PFSK-1 (cell line): ENCODE data around the gene TMEM30B.

Source experiments
- FOXP2 ChIP-seq: optimal IDR thresholded peaks from 2 replicates; pipeline ENCODE3; 2011; ENCODE audit warnings: borderline replicate concordance, control low read depth, inconsistent platforms; ENCODE audit not compliant: insufficient read depth; ENCODE audit errors: extremely low read length, extremely low read depth
- POLR2AphosphoS5 ChIP-seq: IDR thresholded peaks from 2 replicates; pipeline ENCODE4 v1.6.1; 2012; ENCODE audit warnings: low read depth, mild to moderate bottlenecking, control low read depth, low read length, moderate library complexity
- SIN3A ChIP-seq: IDR thresholded peaks from 2 replicates; pipeline ENCODE4 v1.6.1; 2012; ENCODE audit warnings: mild to moderate bottlenecking, low read length, moderate library complexity, borderline replicate concordance; ENCODE audit not compliant: insufficient read depth
- TAF1 ChIP-seq: IDR thresholded peaks from 2 replicates; pipeline ENCODE4 v1.6.1; 2012; ENCODE audit warnings: low read length, control low read depth, borderline replicate concordance; ENCODE audit not compliant: insufficient read depth
- TF ChIP-seq, protein P1 (sequence below), 2 experiments: IDR thresholded peaks; 2 replicates each; pipeline versions ENCODE4 v1.6.1 to v1.8.0; 2011 to 2012; ENCODE audit warnings: low read depth in 2 of 2, low read length in 2 of 2, control low read depth in 1 of 2, inconsistent platforms in 1 of 2, mild to moderate bottlenecking in 1 of 2, moderate library complexity in 1 of 2; ENCODE audit not compliant: insufficient read depth in 1 of 2

TMEM30B gene

DNA sequence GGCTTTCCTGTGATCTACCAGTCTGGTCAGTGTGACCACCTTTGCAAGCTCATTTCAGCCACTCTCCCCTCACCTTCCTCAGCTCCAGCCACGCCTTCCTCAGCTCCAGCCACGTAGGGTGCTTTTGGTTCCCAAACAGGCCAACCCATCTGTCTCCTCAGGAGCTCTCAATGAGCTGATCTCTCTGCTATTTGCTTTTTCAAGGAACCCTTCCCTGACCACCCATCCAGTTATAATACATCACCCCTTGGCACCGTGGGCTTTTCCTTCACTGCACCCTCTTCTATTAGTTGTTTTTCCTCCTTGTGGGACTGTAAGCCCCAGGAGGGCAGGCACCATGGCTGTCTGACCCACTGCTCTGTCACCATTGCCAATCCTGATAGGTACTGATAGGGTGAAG, 37.9 kb upstream of the TMEM30B start:
- TF ChIP-seq, protein P1, sequence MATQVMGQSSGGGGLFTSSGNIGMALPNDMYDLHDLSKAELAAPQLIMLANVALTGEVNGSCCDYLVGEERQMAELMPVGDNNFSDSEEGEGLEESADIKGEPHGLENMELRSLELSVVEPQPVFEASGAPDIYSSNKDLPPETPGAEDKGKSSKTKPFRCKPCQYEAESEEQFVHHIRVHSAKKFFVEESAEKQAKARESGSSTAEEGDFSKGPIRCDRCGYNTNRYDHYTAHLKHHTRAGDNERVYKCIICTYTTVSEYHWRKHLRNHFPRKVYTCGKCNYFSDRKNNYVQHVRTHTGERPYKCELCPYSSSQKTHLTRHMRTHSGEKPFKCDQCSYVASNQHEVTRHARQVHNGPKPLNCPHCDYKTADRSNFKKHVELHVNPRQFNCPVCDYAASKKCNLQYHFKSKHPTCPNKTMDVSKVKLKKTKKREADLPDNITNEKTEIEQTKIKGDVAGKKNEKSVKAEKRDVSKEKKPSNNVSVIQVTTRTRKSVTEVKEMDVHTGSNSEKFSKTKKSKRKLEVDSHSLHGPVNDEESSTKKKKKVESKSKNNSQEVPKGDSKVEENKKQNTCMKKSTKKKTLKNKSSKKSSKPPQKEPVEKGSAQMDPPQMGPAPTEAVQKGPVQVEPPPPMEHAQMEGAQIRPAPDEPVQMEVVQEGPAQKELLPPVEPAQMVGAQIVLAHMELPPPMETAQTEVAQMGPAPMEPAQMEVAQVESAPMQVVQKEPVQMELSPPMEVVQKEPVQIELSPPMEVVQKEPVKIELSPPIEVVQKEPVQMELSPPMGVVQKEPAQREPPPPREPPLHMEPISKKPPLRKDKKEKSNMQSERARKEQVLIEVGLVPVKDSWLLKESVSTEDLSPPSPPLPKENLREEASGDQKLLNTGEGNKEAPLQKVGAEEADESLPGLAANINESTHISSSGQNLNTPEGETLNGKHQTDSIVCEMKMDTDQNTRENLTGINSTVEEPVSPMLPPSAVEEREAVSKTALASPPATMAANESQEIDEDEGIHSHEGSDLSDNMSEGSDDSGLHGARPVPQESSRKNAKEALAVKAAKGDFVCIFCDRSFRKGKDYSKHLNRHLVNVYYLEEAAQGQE (IDR thresholded peaks at IDR 0.05; ENCODE audit: insufficient read depth in 1 of 2, low read depth in 2 of 2, low read length in 2 of 2) = no peak
- TF ChIP-seq SIN3A (no peak), TAF1 (no peak), FOXP2 (no peak), POLR2AphosphoS5 (no peak)

DNA sequence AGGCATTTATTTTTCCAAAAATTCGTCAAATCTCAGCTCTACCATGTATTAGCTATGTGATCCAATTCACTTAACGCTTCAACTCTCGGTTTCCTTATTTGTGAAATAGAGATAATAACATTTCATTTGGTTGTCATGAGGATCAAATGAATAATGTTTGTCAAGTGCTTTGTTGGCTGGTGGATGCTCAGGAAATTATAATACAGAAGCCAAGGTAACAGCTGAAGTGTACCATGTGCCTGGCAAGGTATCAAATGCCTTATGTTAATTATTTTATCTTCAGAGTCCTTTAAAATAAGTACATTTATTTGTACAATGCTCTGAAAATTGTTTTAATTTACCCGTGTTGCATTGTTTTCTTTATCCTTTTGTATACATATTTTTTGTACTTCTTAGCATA, 34.2 kb upstream of the TMEM30B start:
- TF ChIP-seq SIN3A (no peak), FOXP2 (no peak), TAF1 (no peak), POLR2AphosphoS5 (no peak)
- TF ChIP-seq, protein P1 (IDR thresholded peaks at IDR 0.05; ENCODE audit: insufficient read depth in 1 of 2, low read depth in 2 of 2, low read length in 2 of 2) = no peak

DNA sequence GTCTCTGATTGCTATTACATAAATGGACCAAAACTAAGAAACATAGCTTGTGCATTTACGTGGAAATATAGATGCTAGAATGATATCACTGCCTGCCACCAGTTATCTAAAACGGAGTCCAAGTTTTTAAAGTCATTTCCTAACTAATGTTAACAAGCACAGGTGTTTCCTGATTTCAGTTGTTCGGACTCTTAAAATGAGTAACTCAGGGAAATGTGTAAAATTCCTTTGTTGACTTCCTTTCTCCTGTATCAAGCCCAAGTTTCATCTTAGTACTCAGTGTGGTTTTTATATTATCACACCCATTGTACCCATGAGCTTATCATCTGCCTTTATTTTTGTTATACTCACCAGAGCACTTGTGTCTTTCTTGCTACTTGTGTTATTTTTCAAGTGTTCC, 27.1 kb upstream of the TMEM30B start:
- no peak for TF ChIP-seq FOXP2
- no peak for TF ChIP-seq POLR2AphosphoS5
- no peak for TF ChIP-seq SIN3A
- no peak for TF ChIP-seq TAF1
- TF ChIP-seq, protein P1 (IDR thresholded peaks at IDR 0.05; ENCODE audit: insufficient read depth in 1 of 2, low read depth in 2 of 2, low read length in 2 of 2) = no peak

DNA sequence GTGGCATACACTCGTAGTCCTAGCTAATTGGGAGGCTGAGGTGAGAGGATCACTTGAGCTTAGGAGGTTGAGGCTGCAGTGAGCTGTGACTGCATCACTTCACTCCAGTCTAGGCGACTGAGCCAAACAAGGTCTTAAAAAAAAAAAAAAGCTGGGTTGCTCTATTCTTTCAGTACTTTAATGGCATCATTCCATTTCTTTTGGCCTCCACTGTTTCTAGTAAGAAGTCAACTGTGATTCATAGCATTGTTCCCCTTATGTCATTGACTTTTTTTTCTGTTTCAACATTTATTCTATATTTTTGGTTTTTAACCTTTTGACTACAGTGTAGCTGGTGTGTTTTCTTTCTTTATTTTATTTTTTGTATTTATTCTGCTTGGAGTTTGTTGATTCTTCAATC, 23.6 kb upstream of the TMEM30B start:
- TF ChIP-seq SIN3A (no peak), FOXP2 (no peak), TAF1 (no peak), POLR2AphosphoS5 (no peak)
- TF ChIP-seq, protein P1 (IDR thresholded peaks at IDR 0.05; ENCODE audit: insufficient read depth in 1 of 2, low read depth in 2 of 2, low read length in 2 of 2) = no peak

DNA sequence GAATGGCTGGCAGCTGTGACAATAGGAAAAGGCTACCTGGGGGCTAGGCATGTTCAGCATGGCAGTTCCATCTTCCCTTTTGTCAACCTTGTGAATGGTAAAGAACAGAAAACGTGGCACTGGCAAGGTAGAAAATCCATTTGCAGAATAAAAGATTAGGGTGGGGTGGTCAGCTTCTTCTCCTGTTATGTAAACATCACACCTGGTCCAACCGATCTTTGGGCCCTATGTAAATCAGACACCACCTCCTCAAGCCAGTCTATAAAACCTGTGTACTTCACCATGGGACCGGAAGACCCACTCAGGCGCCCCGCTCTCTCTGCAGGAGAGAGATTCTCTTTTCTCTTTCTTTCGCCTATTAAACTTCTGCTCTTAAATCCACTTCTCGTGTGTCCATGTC, 19.6 kb upstream of the TMEM30B start:
- TF ChIP-seq SIN3A (no peak), POLR2AphosphoS5 (no peak), TAF1 (no peak), FOXP2 (no peak)
- TF ChIP-seq, protein P1 (IDR thresholded peaks at IDR 0.05; ENCODE audit: insufficient read depth in 1 of 2, low read depth in 2 of 2, low read length in 2 of 2) = no peak
